HL-60 (cell line): ENCODE measurements around the gene NME7.
"Not testable (repeated sequence)": the region's sequence is repeated elsewhere in the genome, so short reads cannot be mapped to it uniquely, and the experiment has no call there.

Experiments
- DNase-seq, 2 experiments: peaks; one replicate each; pipeline ENCODE4 v3.0.0-alpha.2; 2010 to 2020; ENCODE audit warnings: low read depth in 1 of 2, low spot score in 1 of 2
- H3K27ac ChIP-seq: fragments of 250-450 bp; sonication (Bioruptor Pico); replicated peaks from 2 replicates; pipeline ENCODE4 v1.5.1; 2020; ENCODE audit warnings: mild to moderate bottlenecking, moderate library complexity
- H3K27me3 ChIP-seq: fragments of 250-450 bp; sonication (Bioruptor Pico); 2 replicates; pipeline ENCODE4 v1.5.1; 2021; ENCODE audit warnings: mild to moderate bottlenecking, moderate library complexity; ENCODE audit not compliant: insufficient read depth, poor library complexity, severe bottlenecking
- H3K4me3 ChIP-seq: replicated peaks from 2 replicates; pipeline ENCODE4 v1.5.1; 2011; ENCODE audit warnings: mild to moderate bottlenecking, control low read depth, low read length; ENCODE audit not compliant: insufficient read depth
- CTCF ChIP-seq: IDR thresholded peaks from one replicate; pipeline ENCODE4 v1.5.1; 2011; ENCODE audit warnings: low read length, control low read depth, inconsistent platforms; ENCODE audit not compliant: insufficient read depth
- GABPA ChIP-seq: IDR thresholded peaks from 2 replicates; pipeline ENCODE4 v1.6.1; 2012; ENCODE audit warnings: low read depth
- POLR2AphosphoS5 ChIP-seq: IDR thresholded peaks from 2 replicates; pipeline ENCODE4 v1.6.1; 2012; ENCODE audit warnings: low read depth
- REST ChIP-seq: IDR thresholded peaks from 2 replicates; pipeline ENCODE4 v1.6.1; 2012; ENCODE audit warnings: low read depth; ENCODE audit not compliant: insufficient replicate concordance
- SPI1 ChIP-seq: IDR thresholded peaks from 2 replicates; pipeline ENCODE4 v1.6.1; 2012; ENCODE audit warnings: low read depth, mild to moderate bottlenecking, borderline replicate concordance

Gene NME7

GRCh38 chr1:169126335-169126734, 241.3 kb downstream of the NME7 start:
- Histone ChIP-seq H3K27ac (no peak overlapping the region), H3K4me3 (no peak overlapping the region), H3K27me3 (no peaks in the 10 kb centered on the region)
- TF ChIP-seq SPI1 (no peak), GABPA (no peak), CTCF (no peak), REST (no peak), POLR2AphosphoS5 (no peak)
- DNase-seq, result no peak

GRCh38 chr1:169125597-169125996, 242.0 kb downstream of the NME7 start:
- not testable (repeated sequence) for H3K27ac ChIP-seq, DNase-seq, H3K27me3 ChIP-seq, H3K4me3 ChIP-seq

GRCh38 chr1:169124459-169124858, 243.1 kb downstream of the NME7 start:
- Histone ChIP-seq H3K27ac (no peak overlapping the region), H3K4me3 (no peak overlapping the region), H3K27me3 (no peaks in the 10 kb centered on the region)
- no peak for DNase-seq
- TF ChIP-seq REST (no peak), CTCF (no peak)

- TF ChIP-seq REST, result no peak
- no peak for TF ChIP-seq GABPA
- TF ChIP-seq POLR2AphosphoS5, result no peak
- no peak for TF ChIP-seq SPI1
- no peak for TF ChIP-seq CTCF
- Histone ChIP-seq H3K27ac (no peak overlapping the region), H3K4me3 (no peak overlapping the region), H3K27me3 (no peaks in the 10 kb centered on the region)
- no peak for DNase-seq
These were observed 244.6 kb downstream of the NME7 start for GRCh38 chr1:169122976-169123375.
